GM12878 (cell line): Measurements from ENCODE around the gene NDRG4. TPM values are rescaled to one million over a fixed set of nuclear protein-coding genes. Genes with fewer than 3 reads are reported as not detected.

Source experiments
- CREM ChIP-seq: IDR thresholded peaks from 2 replicates; pipeline ENCODE4 v1.6.1; 2014; ENCODE audit warnings: antibody characterized with exemption, low read depth
- MTA3 ChIP-seq: IDR thresholded peaks from 2 replicates; pipeline ENCODE4 v1.6.1; 2012; ENCODE audit warnings: low read length, inconsistent platforms, borderline replicate concordance
- POU2F2 ChIP-seq: IDR thresholded peaks from 3 replicates; pipeline ENCODE4 v1.6.1; 2011; ENCODE audit warnings: low read depth, mild to moderate bottlenecking, low read length, borderline replicate concordance
- SPI1 ChIP-seq: IDR thresholded peaks from 2 replicates; pipeline ENCODE4 v1.6.1; 2011; ENCODE audit warnings: low read depth, mild to moderate bottlenecking, low read length, moderate library complexity, borderline replicate concordance; ENCODE audit not compliant: insufficient read depth
- STAT1 ChIP-seq: fragments of 450-650 bp; conservative IDR thresholded peaks from 2 replicates; pipeline ENCODE4 v1.6.1; 2014; ENCODE audit warnings: antibody characterized with exemption, mild to moderate bottlenecking
- YBX1 ChIP-seq: fragments of 450-650 bp; IDR thresholded peaks from 2 replicates; pipeline ENCODE4 v1.6.1; 2016; ENCODE audit warnings: antibody characterized with exemption
- polyA plus RNA-seq, 11 experiments: library from polyadenylated mRNA; depleted of rRNA in 4 of 11; unstranded in 6 of 11; stranded (reverse) in 5 of 11; fragments of >200 nt; fragmentation: Nextera tagmentation in 4 of 11; fragmentation: Illumina TruSeq in 1 of 11; extraction: Ambion mirVana in 4 of 11; extraction: Trizol in 1 of 11; gene quantifications; 1 replicate in 1 of 11; 2 replicates in 10 of 11; pipeline versions ENCODE4 v1.2.1 to v1.2.3, GENCODE V29; 2011 to 2016; ENCODE audit warnings: inconsistent platforms in 2 of 11, missing spikeins in 2 of 11, low read depth in 1 of 11
- total RNA-seq, 4 experiments: library from RNA; depleted of rRNA in 3 of 4; stranded (reverse); fragments of >200 nt in 3 of 4; fragmentation: Illumina TruSeq in 1 of 4; extraction: Trizol in 1 of 4; gene quantifications; 2 replicates each; pipeline versions ENCODE4 v1.2.1 to v1.2.3, GENCODE V29; 2013 to 2021
- TF ChIP-seq, protein P1 (sequence below): fragments of 450-650 bp; IDR thresholded peaks from 2 replicates; pipeline ENCODE4 v1.6.1; 2017; ENCODE audit warnings: mild to moderate bottlenecking, moderate library complexity
- TF ChIP-seq, protein P2 (sequence below): fragments of 450-650 bp; conservative IDR thresholded peaks from 2 replicates; pipeline ENCODE4 v1.6.1; 2017; ENCODE audit warnings: mild to moderate bottlenecking, moderate library complexity
- TF ChIP-seq, protein P3 (sequence below): fragments of 450-650 bp; formaldehyde crosslinking; IDR thresholded peaks from 2 replicates; pipeline ENCODE4 v1.4.0; 2020; ENCODE audit warnings: mild to moderate bottlenecking, moderate library complexity
- TF ChIP-seq, protein P4 (sequence below): IDR thresholded peaks from 2 replicates; pipeline ENCODE4 v1.6.1; 2012; ENCODE audit warnings: improper control_type of control experiment, low read depth, low read length; ENCODE audit not compliant: insufficient replicate concordance

NDRG4 gene
- total and polyA plus RNA-seq, 10 of the 15 experiments (the other 5 are each of a cell fraction or from before 2014, with no cell fraction given) = 0.33 to 3.8 (median 2.5) TPM

DNA sequence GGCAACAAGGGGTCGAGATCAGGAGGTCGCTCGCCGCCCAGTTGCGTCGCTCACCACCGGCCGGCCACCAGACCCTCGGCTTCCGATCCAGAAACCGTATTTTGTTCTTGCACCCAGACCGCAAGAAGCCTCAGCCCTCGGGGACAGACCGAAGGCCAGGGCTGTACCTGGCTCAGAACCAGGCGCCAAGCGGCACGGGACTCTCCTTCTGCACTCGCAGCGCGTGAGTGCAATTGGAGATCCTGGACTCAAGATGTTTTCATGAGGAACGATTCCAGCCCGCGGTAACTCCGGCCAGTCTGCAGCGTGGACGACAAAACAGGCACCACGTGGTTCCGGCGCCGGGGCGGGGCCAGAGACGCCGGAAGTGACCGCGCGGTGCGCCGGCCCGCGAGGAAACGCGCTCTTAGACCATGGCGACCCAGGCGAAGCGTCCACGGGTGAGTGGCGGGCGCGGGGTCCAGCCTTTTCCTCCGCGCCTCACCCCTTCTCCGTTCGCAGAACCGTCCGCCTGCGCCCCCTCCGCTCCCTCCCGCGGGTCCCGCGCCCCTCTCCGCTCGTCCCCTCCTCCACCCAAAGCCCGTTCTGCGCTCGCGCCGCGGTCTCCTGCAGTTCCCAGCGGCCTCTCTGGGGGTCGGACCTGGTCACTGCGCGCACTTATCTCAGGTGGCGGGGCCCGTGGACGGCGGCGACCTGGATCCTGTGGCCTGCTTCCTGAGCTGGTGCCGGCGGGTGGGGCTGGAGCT lies 15.4 kb downstream of the NDRG4 start, which contains the start of gene SETD6 (continued):
- TF ChIP-seq, protein P1, sequence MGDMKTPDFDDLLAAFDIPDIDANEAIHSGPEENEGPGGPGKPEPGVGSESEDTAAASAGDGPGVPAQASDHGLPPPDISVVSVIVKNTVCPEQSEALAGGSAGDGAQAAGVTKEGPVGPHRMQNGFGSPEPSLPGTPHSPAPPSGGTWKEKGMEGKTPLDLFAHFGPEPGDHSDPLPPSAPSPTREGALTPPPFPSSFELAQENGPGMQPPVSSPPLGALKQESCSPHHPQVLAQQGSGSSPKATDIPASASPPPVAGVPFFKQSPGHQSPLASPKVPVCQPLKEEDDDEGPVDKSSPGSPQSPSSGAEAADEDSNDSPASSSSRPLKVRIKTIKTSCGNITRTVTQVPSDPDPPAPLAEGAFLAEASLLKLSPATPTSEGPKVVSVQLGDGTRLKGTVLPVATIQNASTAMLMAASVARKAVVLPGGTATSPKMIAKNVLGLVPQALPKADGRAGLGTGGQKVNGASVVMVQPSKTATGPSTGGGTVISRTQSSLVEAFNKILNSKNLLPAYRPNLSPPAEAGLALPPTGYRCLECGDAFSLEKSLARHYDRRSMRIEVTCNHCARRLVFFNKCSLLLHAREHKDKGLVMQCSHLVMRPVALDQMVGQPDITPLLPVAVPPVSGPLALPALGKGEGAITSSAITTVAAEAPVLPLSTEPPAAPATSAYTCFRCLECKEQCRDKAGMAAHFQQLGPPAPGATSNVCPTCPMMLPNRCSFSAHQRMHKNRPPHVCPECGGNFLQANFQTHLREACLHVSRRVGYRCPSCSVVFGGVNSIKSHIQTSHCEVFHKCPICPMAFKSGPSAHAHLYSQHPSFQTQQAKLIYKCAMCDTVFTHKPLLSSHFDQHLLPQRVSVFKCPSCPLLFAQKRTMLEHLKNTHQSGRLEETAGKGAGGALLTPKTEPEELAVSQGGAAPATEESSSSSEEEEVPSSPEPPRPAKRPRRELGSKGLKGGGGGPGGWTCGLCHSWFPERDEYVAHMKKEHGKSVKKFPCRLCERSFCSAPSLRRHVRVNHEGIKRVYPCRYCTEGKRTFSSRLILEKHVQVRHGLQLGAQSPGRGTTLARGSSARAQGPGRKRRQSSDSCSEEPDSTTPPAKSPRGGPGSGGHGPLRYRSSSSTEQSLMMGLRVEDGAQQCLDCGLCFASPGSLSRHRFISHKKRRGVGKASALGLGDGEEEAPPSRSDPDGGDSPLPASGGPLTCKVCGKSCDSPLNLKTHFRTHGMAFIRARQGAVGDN = peak; percentile 73
- TF ChIP-seq POU2F2 (peak; percentile 9; the same call in 1 of the 3 replicates), STAT1 (no peak), MTA3 (no peak), YBX1 (no peak), SPI1 (no peak), CREM (peak; percentile 51)
- TF ChIP-seq, protein P2, sequence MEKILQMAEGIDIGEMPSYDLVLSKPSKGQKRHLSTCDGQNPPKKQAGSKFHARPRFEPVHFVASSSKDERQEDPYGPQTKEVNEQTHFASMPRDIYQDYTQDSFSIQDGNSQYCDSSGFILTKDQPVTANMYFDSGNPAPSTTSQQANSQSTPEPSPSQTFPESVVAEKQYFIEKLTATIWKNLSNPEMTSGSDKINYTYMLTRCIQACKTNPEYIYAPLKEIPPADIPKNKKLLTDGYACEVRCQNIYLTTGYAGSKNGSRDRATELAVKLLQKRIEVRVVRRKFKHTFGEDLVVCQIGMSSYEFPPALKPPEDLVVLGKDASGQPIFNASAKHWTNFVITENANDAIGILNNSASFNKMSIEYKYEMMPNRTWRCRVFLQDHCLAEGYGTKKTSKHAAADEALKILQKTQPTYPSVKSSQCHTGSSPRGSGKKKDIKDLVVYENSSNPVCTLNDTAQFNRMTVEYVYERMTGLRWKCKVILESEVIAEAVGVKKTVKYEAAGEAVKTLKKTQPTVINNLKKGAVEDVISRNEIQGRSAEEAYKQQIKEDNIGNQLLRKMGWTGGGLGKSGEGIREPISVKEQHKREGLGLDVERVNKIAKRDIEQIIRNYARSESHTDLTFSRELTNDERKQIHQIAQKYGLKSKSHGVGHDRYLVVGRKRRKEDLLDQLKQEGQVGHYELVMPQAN = peak; percentile 83; the same call in 1 of the 2 replicates
- TF ChIP-seq, protein P3, sequence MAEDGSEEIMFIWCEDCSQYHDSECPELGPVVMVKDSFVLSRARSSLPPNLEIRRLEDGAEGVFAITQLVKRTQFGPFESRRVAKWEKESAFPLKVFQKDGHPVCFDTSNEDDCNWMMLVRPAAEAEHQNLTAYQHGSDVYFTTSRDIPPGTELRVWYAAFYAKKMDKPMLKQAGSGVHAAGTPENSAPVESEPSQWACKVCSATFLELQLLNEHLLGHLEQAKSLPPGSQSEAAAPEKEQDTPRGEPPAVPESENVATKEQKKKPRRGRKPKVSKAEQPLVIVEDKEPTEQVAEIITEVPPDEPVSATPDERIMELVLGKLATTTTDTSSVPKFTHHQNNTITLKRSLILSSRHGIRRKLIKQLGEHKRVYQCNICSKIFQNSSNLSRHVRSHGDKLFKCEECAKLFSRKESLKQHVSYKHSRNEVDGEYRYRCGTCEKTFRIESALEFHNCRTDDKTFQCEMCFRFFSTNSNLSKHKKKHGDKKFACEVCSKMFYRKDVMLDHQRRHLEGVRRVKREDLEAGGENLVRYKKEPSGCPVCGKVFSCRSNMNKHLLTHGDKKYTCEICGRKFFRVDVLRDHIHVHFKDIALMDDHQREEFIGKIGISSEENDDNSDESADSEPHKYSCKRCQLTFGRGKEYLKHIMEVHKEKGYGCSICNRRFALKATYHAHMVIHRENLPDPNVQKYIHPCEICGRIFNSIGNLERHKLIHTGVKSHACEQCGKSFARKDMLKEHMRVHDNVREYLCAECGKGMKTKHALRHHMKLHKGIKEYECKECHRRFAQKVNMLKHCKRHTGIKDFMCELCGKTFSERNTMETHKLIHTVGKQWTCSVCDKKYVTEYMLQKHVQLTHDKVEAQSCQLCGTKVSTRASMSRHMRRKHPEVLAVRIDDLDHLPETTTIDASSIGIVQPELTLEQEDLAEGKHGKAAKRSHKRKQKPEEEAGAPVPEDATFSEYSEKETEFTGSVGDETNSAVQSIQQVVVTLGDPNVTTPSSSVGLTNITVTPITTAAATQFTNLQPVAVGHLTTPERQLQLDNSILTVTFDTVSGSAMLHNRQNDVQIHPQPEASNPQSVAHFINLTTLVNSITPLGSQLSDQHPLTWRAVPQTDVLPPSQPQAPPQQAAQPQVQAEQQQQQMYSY (CRISPR knock-in tag) = no peak
- TF ChIP-seq, protein P4, sequence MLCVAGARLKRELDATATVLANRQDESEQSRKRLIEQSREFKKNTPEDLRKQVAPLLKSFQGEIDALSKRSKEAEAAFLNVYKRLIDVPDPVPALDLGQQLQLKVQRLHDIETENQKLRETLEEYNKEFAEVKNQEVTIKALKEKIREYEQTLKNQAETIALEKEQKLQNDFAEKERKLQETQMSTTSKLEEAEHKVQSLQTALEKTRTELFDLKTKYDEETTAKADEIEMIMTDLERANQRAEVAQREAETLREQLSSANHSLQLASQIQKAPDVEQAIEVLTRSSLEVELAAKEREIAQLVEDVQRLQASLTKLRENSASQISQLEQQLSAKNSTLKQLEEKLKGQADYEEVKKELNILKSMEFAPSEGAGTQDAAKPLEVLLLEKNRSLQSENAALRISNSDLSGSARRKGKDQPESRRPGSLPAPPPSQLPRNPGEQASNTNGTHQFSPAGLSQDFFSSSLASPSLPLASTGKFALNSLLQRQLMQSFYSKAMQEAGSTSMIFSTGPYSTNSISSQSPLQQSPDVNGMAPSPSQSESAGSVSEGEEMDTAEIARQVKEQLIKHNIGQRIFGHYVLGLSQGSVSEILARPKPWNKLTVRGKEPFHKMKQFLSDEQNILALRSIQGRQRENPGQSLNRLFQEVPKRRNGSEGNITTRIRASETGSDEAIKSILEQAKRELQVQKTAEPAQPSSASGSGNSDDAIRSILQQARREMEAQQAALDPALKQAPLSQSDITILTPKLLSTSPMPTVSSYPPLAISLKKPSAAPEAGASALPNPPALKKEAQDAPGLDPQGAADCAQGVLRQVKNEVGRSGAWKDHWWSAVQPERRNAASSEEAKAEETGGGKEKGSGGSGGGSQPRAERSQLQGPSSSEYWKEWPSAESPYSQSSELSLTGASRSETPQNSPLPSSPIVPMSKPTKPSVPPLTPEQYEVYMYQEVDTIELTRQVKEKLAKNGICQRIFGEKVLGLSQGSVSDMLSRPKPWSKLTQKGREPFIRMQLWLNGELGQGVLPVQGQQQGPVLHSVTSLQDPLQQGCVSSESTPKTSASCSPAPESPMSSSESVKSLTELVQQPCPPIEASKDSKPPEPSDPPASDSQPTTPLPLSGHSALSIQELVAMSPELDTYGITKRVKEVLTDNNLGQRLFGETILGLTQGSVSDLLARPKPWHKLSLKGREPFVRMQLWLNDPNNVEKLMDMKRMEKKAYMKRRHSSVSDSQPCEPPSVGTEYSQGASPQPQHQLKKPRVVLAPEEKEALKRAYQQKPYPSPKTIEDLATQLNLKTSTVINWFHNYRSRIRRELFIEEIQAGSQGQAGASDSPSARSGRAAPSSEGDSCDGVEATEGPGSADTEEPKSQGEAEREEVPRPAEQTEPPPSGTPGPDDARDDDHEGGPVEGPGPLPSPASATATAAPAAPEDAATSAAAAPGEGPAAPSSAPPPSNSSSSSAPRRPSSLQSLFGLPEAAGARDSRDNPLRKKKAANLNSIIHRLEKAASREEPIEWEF = no peak
